ENCODE results near the gene CHST12. TPM values are rescaled to one million over a fixed set of nuclear protein-coding genes. Genes with fewer than 3 reads are reported as not detected.

CHST12 gene
- total and polyA plus RNA-seq, 2 of the 4 experiments (the other 2 are of a cell fraction): 3.8 to 27.0 TPM

DNA sequence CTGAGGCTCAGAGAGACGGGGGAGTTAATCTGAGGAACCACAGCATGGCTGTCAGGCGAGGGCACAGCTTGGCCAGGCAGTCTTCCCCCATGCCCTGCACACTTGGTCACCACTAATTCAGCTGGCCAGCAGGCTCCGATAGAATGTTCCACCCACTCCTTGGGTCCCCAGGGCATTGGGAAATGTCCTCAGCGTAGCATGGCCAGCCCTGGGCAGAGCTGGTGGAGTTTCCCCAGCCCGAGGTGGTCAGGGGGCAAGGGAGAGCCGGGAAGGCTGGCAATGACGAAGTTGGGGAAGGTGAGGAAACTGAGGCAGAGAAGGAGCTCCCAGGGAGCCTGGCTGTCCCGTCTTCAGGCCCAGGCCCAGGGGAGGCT, 84.8 kb downstream of the CHST12 start:
- Histone ChIP-seq H3K4me2 (ENCODE audit: low read depth, low read length) (no peak overlapping the region), H2AFZ (replicated peaks; ENCODE audit: low read length, poor library complexity) (peak overlapping the region; percentile 21), H3K18ac (ENCODE audit: low read depth, low read length) (no peak overlapping the region), H3K4me3 (ENCODE audit: insufficient read depth, low read depth, low read length) (no peak overlapping the region), H3K9me1 (ENCODE audit: insufficient read depth, low read length) (0 out of 2 replicates have a peak, but pooled peaks cover 4% of the 10 kb centered on the region), H2BK5ac (ENCODE audit: low read depth, low read length, poor library complexity, severe bottlenecking) (no peak overlapping the region), H3K9ac (ENCODE audit: low read depth, low read length) (no peak overlapping the region), H3K27ac (ENCODE audit: insufficient read depth, low read length) (no peak overlapping the region), H3K56ac (ENCODE audit: extremely low read depth, insufficient read depth, low read length) (no peak overlapping the region), H2AK5ac (ENCODE audit: low read depth, low read length) (no peak overlapping the region), H3K27me3 (ENCODE audit: control insufficient read depth, insufficient read depth, low read length) (peaks cover 3% of the 10 kb centered on the region; the same call in 1 of the 2 replicates), H3K4ac (ENCODE audit: low read depth, low read length) (no peak overlapping the region), H3K36me3 (ENCODE audit: control insufficient read depth, insufficient read depth, low read length) (no peaks in the 10 kb centered on the region), H4K5ac (ENCODE audit: low read depth, low read length) (no peak overlapping the region), H3K9me3 (ENCODE audit: control insufficient read depth, insufficient read depth, low read length) (no peaks in the 10 kb centered on the region), H2AK9ac (replicated peaks; ENCODE audit: low read depth, low read length, poor library complexity) (no peak overlapping the region), H2BK120ac (ENCODE audit: low read depth, low read length) (no peak overlapping the region), H2BK20ac (ENCODE audit: low read depth, low read length) (no peak overlapping the region), H4K20me1 (ENCODE audit: insufficient read depth, low read length) (no peaks in the 10 kb centered on the region), H4K8ac (ENCODE audit: low read depth in 2 of 2, low read length in 2 of 2) (no peak overlapping the region), H4K91ac (ENCODE audit: insufficient read depth, low read depth, low read length) (no peak overlapping the region), H3K23ac (ENCODE audit: low read depth, low read length) (no peak overlapping the region), H3K4me1 (ENCODE audit: control insufficient read depth, insufficient read depth, low read length) (peaks cover 2% of the 10 kb centered on the region), H3K79me1 (ENCODE audit: low read depth in 1 of 2, low read length in 2 of 2) (no peaks in the 10 kb centered on the region), H3K14ac (replicated peaks; ENCODE audit: low read depth, low read length) (no peak overlapping the region), H2BK15ac (ENCODE audit: low read depth, low read length) (no peak overlapping the region)
- in situ Hi-C loops (cut with MboI; ENCODE audit: low sequenced_read_pairs): no loop called here
- ChIA-PET CTCF (no interaction called here), POLR2A (ENCODE audit: unreplicated experiment) (no interaction called here)
- BruUV-seq (replicated peaks): no TSS peak
- ATAC-seq (ENCODE audit: low read depth) (no peak; the same call in 1 of the 2 replicates), DNase-seq (no peak)
- intact Hi-C loops (cut with micrococcal nuclease): no loop called here
- dilution Hi-C loops (cut with HindIII; ENCODE audit: low sequenced_read_pairs, unreplicated experiment): no loop called here
- 82% methylated on average over 4 of the region's 8 CpGs; no CpG with 5 or more reads in 1 of the 2 experiments for WGBS, 2 experiments (ENCODE audit: extremely low coverage in 2 of 2, insufficient read length in 1 of 2)
- TF ChIP-seq BHLHE40 (IDR thresholded peaks at IDR 0.05; ENCODE audit: low read depth, low read length): no peak
- TF ChIP-seq RCOR1 (IDR thresholded peaks at IDR 0.05; ENCODE audit: insufficient replicate concordance, low read length): no peak
- TF ChIP-seq, protein P1, sequence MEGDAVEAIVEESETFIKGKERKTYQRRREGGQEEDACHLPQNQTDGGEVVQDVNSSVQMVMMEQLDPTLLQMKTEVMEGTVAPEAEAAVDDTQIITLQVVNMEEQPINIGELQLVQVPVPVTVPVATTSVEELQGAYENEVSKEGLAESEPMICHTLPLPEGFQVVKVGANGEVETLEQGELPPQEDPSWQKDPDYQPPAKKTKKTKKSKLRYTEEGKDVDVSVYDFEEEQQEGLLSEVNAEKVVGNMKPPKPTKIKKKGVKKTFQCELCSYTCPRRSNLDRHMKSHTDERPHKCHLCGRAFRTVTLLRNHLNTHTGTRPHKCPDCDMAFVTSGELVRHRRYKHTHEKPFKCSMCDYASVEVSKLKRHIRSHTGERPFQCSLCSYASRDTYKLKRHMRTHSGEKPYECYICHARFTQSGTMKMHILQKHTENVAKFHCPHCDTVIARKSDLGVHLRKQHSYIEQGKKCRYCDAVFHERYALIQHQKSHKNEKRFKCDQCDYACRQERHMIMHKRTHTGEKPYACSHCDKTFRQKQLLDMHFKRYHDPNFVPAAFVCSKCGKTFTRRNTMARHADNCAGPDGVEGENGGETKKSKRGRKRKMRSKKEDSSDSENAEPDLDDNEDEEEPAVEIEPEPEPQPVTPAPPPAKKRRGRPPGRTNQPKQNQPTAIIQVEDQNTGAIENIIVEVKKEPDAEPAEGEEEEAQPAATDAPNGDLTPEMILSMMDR (conservative IDR thresholded peaks at IDR 0.05; ENCODE audit: low read depth, low read length): no peak
- no peak for TF ChIP-seq FOS (IDR thresholded peaks at IDR 0.05; ENCODE audit: low read depth, low read length)

Measured in IMR-90 (cell line).